Upper lobe of left lung (tissue), 4 donors: ENCODE measurements around the gene DCPS.
"Not testable (repeated sequence)": the region's sequence is repeated elsewhere in the genome, so short reads cannot be mapped to it uniquely, and the experiment has no call there.

Source experiments
- POLR2AphosphoS5 ChIP-seq, 2 donors: sonication (generic); formaldehyde crosslinking; IDR thresholded peaks; one replicate each; pipeline ENCODE4 v1.5.1; 2017; ENCODE audit warnings: antibody characterized with exemption in 2 of 2
- TF ChIP-seq, protein P1 (sequence below), 6 experiments: fragments of 450-650 bp in 4 of 6; fragments of 200-600 bp in 2 of 6; sonication (generic) in 2 of 6; IDR thresholded peaks; one replicate each; pipeline ENCODE4 v1.5.1; 2016 to 2019; ENCODE audit warnings: antibody characterized with exemption in 6 of 6

DNA sequence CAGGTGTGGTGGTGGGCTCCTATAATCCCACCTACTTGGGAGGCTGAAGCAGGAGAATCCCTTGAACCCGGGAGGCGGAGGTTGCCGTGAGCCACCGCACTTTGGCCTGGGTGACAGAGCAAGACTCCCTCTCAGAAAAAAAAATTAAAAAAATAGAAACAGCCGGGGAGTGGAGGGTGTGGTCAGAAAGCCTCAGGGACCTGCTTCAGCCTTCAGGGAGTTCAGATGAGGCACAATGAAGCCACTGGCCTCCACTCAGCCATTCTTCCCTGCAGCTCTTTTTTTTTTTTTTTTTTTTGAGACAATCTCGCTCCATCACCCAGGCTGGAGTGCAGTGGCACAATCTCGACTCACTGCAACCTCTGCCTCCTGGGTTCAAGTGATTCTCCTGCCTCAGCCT, 43.1 kb downstream of the DCPS start:
- TF ChIP-seq, protein P1, sequence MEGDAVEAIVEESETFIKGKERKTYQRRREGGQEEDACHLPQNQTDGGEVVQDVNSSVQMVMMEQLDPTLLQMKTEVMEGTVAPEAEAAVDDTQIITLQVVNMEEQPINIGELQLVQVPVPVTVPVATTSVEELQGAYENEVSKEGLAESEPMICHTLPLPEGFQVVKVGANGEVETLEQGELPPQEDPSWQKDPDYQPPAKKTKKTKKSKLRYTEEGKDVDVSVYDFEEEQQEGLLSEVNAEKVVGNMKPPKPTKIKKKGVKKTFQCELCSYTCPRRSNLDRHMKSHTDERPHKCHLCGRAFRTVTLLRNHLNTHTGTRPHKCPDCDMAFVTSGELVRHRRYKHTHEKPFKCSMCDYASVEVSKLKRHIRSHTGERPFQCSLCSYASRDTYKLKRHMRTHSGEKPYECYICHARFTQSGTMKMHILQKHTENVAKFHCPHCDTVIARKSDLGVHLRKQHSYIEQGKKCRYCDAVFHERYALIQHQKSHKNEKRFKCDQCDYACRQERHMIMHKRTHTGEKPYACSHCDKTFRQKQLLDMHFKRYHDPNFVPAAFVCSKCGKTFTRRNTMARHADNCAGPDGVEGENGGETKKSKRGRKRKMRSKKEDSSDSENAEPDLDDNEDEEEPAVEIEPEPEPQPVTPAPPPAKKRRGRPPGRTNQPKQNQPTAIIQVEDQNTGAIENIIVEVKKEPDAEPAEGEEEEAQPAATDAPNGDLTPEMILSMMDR (IDR thresholded peaks at IDR 0.05): not testable (repeated sequence)
- not testable (repeated sequence) for TF ChIP-seq POLR2AphosphoS5 (IDR thresholded peaks at IDR 0.05)
